Hippocampal formation (tissue), 2 donors: ENCODE results near the gene MRGPRD.
"Not testable (repeated sequence)": the region's sequence is repeated elsewhere in the genome, so short reads cannot be mapped to it uniquely, and the experiment has no call there.

Experiments used
- DNase-seq, 2 donors: peaks; one replicate each; lab custom pipeline; 2025; lab: John Stamatoyannopoulos, UW

Gene MRGPRD

DNA sequence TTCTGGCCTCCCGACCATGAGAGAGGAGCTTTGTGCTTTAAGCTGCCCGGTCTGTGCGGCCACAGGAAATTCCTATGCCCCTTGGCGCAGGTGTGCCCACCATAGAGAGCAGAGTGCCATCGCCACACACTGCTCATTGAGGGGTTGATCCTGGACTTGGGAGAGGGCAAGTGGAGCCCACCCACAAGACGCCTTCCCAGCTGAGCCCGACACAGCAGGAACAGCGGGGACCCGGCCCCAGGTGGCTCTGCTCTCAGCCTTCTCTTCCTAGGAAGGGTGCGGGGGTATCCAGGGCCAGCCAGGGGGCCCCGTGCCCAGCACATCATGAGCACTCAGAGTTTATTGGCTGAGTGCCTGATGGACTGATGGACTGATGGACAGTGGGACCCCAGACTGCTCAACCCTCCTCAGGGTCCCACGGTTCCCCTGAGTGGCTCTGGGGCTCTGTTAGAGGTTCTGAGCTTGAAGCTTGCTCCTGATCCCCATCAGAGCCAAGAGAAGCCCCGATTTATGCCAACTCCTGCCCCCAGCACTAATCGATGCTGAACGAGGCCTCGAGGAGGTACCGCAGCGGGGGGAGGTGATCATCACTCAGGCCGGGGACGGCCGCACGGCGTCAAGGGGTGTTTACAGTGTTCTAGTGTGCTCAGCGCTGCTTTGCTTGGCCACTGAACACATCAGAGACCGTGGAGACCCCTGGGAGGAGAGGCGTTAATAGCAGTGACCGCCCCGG lies 13.5 kb upstream of the MRGPRD start:
- no peak for DNase-seq

DNA sequence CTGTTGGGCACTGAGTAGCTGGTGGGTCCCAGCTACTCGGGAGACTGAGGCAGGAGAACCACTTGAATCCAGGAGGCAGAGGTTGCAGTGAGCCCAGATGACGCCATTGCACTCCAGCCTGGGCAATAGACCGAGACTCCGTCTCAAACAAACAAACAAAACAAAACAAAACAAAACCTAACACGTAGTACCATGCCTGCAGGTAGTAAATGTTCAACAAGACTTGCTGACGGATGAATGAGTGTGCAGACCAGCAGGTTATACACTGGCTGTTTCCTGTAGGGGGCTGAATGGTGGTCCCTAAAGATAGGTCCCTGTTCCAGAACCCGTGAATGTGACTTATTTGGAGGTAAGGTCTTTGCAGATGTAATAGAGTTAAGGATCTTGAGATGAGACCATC lies 12.8 kb upstream of the MRGPRD start:
- DNase-seq: no peak

DNA sequence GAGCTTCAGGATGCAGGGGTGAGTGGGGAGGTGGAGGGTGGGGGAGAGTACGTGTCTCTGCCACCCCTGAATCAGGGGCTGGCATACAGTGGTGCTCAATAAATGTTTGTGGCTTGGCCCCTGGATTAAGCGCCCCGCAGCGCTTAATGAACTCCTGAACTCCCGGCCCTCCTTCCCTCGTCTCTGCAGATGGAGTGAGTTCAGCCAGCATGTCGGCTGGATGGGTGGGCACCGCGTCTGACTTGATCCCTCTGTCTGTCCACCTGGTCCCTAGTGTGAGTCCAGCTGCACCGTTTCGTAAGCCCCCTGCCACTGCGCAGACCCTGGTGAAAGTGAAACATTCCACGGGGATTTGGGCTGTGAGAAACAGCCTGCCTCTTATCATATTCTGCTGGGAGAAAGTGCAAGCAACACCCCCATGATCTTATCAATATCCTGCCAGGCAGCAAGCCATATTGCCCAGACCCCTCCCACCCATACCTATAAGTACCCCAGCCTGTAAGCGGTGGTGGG lies 12.0 kb upstream of the MRGPRD start:
- DNase-seq: no peak

DNA sequence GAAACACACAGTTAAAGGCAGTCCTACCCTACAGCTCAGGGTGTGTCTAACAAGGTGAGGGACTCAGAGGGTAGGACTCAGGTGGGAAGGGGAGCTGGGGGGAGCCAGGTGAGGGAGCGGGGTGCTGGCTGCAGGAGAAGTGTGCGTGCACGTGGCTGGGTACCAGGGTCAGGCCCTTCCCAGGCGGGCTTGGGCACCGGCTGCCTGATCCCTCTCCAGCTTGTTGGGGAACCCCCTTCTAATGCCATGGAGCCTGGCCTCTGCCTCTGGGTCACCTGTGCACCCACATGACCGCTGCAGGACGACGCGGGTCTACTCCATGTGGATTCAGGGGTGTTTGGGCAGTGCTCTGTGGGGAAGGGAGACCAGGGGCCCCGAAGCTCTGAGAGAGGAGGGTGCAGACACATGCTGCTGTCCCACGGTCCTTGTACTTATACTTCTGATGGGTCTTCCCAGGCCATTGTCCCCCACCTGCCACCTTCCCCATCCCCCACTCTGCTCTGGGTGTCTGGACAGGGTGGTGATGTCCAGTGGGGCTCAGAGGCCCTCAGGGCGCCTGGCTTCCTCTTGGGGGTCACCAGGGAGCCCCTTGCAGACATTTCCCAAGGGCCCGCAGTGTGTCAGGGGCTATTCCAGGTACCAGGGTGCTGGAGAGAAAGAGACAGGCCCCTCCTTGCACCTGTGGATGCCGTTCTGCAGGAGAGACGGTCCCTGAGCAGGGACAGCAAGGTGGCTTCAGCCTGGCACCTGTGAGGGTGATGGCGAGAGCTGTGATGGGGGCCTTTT lies 10.4 kb upstream of the MRGPRD start:
- no peak for DNase-seq

DNA sequence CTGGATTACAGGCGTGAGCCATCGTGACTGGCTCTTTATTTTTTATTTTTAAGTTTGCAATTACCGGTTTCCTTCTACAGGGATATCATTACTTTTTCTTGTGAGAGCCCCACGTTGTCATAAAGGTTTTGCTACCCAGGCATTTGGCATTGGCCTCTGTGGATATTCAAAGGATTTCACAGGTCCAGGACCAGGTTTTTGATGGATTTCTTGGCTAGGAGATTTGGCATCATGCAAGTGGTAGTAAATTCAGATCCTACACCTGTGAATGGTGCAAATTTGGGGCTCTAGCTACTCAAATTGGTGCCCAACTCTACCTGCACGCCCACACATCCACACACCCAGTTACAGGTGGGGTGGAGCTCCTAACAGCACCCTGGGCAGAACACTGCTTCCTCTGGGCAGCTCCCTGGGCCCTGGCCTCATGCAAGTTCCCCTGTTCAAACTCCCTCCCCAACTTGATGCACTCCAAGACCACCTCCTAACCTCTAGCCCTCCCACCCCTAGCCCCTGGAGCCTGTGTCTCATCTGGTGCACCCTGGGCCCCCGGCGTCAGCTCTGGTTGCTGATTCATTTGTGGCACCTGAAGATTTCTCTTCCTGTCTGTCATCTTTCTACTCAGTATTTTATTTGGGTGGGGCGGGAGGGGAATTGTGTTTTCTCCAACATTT lies 9.3 kb upstream of the MRGPRD start:
- no peak for DNase-seq

DNA sequence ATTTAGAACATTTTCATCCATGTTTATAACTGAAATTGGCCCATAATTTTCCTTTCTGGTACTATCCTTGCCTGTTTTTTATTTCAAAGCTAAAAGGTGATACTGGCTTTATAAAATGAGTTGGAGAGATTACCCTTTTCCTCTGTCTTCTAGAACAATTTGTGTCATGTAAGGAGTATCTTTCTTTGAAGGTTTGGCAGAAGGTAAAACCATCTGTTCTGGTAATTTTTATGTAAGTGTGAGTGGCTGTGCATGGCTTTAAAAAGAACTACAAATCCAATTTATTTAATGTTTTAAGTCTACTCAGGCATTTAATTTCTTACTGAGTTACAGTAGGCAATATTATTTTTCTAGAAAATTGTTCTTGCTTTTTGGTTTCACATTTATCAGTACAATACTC lies 7.7 kb upstream of the MRGPRD start:
- DNase-seq: peak in 1 of 2 donors; percentile 4

DNA sequence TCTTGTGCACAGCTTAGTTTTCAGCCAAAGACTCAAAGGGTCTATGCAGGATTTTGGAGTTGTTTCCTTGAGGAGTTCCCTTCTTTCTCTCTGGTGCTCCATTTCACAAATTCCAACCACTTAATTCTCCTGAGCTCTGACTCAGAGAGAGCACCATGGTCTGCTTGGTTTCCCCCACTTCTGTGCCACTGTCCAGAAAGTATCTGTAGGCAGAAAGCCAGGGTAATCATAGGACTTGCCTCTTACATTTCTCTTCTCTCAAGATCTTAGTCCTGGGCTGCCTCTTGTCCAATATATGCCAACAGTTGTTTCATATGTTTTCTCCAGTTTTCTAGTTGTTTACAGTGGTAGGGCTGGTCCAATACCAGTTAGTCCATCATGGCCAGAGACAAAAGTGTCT lies 6.4 kb upstream of the MRGPRD start:
- DNase-seq: no peak

DNA sequence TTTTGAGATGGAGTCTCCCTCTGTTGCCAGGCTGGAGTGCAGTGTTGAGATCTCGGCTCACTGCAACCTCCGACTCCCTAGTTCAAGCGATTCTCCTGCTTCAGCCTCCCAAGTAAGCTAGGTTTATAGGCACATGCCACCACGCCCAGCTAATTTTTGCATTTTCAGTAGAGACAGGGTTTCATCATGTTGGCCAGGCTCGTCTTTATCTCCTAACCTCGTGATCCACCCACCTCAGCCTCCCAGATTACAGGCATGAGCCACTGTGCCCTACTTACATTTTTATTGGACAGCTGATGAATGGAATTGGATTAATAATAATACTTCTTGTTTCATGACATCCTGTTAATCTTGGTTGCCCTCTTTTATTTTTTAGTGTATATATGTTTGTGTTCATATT lies 3.0 kb upstream of the MRGPRD start:
- no peak for DNase-seq

DNA sequence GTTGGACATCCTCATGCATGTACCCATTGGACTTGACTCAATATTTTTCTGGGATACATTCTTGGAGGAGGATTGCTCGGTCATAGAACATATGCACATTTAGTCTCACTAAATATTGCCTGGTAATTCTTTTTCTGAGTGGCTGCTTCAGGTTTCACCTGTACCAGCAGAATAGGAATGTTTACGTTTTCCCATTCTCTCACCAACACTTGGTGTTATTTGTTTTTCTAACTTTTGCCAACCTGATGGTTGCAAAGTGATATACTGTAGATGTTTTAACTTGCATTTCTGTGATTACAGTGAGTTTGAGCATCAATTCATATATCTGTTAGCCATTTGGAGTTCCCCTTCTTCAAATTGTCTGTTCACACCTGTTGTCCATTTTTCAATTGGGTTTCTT lies 1.3 kb upstream of the MRGPRD start:
- no peak for DNase-seq

DNA sequence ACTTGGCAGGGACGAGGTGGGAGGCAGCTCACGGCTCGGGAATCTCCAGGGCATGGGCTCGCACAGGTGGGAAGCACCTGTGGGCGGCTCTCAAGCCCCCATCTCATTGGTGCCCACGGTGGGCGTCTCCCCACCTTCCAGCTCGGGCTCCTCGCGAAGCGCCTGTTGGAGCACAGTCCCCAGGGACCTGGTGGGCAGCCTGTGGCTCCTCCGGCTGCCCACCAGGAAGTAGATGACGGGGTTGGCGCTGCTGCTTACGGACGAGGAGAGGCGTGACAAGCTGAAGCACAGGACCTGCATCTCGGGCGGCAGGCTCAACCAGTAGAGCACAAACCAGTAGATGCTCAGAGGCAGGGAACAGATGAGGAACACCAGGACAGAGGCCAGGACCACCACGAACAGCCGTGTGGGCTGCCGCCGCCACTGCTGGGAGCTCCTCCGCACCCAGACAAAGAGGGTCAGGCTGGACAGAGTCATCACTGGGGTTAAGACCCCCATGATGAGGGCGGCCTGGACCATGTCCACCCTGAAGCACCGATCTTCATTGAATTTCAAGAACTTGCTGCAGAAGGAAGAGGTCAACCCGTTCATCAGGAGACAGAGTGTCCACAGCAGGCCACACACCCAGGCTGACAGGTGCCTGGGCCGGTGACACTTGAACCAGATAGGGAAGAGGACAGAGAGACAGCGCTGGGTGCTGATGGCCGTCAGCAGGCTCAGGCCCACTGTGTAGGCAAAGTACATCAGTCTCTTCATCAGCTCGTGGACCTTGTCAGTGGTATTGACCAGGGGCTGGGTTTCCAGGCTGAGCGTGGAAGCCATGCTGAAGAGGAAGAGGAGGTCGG lies 633 bp downstream of the MRGPRD start:
- DNase-seq: no peak

DNA sequence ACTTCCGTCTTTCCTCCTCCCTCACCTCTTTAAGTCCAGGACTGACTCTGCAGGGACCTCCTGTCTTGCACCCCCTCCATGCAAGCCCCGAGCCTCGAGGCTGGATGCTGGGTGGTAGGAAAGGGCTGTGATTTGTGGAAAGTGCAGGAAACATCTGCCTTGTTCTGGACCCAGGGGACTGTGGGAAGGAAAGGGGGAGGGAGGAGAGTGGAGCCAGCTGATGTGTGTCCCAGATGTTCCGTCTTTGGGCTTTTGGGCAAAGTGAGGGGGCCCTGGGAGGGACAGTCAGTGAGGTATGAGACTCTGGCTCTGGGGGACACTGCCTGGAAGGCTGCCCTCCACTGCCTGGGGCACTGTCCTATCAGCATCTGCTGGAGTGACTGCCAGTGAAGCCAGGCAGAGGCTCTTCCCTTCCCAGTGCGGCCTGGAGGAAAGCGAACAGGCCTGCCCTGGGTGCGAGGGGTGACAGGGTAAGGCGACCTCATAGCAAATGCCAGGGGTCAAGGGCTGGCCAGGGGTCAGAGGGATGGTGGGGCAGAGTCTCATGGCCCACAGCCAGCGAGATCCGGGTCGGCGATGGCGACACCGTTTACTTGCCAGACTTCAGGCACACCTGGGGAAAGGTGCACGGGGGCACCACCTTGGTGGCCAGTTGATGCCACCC lies 1.7 kb downstream of the MRGPRD start:
- no peak for DNase-seq

DNA sequence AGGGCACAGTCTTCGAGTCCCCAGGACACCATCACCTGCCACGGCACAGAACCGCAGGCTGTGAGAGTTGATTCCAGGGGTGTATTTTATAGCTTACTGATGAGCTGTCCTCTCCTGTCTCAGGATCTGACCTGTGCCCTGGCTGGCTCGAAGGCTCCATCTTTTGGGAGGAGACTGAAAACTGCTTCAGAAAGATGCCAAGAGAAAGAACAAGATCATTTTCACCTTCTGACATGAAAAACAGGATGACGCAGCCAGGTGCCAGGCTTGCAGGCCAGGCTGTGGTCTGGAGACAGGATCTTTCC lies 2.2 kb downstream of the MRGPRD start:
- DNase-seq: no peak

DNA sequence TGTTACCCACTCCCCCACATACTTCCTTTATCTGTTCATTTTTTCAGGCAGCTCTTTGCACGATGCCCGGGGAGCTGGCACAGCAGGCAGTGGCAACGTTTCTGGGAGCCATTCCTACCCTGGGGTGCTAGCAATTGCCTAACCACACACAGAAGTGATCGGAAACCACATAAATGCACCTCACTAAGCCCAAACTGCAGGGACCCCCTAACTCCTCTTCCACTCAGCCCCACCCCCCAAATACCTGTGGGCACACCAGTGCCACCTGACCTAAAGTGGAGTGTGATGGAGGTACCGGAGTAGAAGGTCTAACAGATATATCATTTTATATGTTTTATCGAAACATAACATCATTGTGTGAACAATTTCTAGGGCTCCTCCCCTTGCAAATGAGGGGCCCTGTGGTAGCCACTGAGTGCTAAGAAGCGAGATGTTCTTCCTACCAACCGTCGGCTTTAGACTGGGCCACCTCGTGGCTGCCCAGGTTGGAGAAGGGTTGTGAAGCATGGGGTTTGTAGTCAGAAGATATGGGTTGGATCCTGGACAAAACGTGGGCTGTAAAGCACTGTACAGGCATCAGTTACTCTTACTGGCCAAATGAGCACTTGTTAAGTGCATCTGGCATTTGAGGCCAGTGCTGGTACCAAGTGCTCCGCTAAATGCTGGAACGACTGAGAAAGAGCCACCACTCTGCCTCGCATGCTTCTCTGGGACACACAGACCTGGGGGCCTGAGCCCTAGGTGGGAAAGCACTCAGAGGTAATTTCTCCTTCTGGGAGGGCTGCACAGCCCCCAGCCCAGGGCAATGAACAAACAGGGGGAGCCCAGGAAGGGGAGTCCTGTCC lies 2.8 kb downstream of the MRGPRD start:
- no peak for DNase-seq

DNA sequence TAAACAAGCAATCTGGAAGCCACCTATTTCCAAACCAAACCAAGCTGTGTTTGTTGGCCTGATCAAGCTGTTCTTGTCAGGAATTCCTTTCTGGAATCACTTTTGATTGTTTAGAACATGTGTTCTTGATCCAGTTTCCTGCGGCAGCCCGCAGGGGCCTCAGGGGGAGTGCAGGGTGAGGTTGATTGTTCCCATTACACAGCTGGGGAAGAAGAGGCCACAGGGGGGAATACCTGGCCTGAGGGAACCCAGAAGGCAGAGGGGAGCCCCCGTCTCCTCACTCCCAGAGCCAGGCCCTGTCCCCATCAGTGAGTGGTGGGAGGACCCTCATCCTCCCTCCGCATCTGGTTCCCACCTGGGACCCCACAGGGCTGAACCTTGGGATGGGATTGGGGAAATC lies 4.2 kb downstream of the MRGPRD start:
- DNase-seq: no peak

DNA sequence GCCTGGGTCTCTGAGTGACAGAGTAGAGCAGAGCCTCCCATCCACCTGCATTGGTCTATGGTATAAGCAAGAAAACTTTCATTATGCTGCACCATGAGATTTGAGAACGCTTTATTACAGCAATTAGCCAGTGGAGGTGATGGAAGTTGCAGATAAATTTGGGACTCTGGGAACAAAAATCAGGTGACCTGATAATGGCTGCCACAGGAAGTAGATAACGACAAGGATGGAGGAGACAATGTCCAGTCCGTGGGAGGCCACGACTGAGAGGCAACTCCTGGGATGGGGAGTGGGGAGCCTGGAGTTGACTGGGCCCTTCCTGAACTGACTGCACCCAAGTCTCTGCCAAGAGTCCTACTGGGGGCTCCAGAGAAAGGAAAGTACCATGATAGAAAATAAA lies 4.7 kb downstream of the MRGPRD start:
- no peak for DNase-seq

DNA sequence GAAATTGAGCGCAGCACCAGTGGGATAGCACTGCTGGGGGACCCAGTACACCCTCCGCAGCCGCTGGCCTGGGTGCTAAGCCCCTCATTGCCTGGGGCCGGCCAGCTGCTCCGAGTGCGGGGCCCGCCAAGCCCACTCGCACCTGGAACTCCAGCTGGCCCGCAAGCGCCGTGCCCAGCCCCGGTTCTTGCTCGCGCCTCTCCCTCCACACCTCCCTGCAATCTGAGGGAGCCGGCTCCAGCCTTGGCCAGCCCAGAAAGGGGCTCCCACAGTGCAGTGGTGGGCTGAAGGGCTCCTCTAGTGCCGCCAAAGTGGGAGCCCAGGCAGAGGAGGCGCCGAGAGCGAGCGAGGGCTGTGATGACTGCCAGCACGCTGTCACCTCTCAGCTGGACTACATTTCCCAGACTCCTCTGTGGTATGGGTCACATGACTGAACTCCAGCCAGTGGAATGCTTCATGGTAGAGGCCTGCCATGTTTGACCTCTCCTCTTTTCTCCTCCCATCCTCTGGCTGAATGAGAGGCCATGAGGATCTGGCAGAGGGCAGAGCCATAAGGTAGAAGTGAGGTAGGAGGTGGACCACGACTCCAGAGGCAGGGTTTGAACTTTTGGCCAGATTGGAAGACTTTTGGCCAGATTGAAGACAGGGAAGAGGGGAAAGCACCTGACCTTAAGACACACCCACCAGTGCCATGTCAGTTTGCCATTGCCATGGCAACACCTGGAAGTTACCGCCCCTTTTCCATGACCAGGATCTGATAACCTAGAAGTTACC lies 6.2 kb downstream of the MRGPRD start:
- DNase-seq: no peak

DNA sequence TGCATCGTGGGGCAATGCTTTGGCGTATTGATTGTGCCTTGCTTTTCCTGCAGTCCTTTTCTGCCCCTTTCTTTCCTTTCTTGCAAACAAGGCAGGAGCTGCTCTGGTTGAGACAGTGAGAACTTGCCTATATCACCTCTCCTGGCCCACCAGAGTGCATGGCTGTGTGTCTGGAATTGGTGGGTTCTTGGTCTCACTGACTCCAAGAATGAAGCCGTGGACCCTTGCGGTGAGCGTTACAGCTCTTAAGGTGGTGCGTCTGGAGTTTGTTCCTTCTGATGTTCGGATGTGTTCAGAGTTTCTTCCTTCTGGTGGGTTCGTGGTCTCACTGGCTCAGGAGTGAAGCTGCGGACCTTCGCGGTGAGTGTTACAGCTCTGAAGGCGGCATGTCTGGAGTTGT lies 7.1 kb downstream of the MRGPRD start:
- DNase-seq: not testable (repeated sequence)

DNA sequence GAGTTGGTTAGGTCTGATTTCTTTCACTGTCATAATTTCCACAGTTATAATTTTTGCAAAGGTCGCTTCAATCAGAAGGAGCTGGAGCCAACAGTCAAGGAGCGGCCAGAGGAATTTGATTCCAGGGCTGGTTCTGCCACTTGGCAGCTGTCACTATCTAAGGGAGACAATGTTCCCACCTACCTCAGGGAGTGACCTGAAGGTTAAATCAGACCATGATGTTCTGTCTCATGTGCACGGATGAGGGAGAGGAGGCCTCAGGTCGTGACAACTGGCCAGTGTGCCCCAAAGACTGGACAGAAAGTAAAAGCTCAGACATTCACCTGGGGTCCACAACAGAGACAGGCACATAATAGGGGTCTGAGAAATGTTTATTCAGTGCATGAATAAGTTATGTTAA lies 7.6 kb downstream of the MRGPRD start:
- DNase-seq: no peak

DNA sequence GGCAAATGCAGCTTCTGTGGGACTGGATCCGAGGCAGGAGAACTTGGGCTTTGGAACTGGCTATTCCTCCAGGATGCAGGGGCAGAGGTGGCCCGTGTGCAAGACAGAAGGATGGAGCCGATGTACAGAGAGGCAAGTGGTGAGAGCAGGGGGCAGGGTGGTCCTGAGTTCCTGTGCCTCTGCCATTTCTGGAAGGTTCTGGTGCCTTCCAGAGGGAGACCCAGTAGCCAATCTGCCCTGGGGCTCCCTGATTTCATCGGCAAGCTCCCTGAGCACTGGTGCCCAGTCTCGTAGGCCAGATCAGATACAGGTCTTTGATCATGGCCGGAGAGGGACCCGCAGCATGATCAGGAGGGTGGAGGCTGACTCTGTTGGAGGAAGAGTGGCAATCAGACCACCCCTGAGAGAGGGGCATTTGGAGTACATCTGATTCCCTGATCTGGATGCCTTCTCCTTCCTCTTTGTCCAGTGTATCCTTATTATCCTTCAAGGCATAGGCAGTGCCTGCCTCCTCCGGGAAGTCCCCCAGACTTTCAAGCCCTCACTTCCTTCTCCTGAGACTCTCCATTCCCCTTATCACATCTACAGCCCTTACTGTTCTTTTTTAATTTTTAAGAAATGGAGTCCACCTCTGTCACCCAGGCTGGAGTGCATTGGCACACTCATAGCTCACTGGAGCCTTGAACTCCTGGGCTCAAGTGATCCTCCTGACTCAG lies 9.7 kb downstream of the MRGPRD start:
- no peak for DNase-seq
